ENCODE measurements around the gene MYL3.

The MYL3 gene

DNA sequence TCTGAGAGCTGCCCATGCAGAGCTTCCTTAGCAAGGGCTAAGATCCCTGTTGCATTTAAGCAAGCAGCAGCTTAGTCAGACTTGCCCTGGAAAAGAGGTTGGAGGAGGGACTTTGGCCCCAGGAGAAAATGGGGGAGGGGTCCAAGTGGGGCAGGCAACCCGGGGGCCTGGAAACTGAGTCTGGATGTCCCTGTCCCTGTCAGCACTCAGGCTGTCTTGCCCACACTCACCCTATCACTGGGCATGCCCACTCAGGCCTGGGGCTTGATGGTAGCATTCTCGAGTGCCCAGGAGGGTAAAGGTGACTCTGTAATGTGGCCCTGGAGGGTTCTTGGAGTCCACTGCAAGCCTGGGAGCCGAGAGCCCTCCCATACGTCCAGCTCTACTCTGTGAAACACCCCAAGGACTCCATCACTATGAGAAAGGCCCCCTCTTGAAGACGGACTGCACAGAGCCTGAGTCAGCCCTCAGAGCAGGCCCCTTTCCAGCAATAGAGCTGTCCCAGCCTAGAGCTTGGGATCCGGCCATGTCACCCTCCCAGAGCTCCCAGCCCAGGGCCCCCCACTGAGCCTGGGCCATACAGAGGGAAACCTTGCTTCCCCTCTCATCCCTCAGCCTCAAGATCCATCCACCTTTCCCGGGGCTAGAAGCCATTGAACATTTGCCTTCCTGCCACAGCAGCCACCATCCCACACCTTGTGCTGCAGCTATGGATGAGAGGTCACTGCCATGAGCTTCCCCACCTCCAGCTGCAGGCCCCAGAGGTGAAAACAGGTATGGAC lies 13.4 kb downstream of the MYL3 start:
- TF ChIP-seq RAD21 (IDR thresholded peaks at IDR 0.05; ENCODE audit: low read depth) (no peak), EP300 (IDR thresholded peaks at IDR 0.05; ENCODE audit: borderline replicate concordance) (no peak), CREB1 (IDR thresholded peaks at IDR 0.05; ENCODE audit: low read depth) (no peak), TAF1 (IDR thresholded peaks at IDR 0.05; ENCODE audit: low read depth) (no peak)

DNA sequence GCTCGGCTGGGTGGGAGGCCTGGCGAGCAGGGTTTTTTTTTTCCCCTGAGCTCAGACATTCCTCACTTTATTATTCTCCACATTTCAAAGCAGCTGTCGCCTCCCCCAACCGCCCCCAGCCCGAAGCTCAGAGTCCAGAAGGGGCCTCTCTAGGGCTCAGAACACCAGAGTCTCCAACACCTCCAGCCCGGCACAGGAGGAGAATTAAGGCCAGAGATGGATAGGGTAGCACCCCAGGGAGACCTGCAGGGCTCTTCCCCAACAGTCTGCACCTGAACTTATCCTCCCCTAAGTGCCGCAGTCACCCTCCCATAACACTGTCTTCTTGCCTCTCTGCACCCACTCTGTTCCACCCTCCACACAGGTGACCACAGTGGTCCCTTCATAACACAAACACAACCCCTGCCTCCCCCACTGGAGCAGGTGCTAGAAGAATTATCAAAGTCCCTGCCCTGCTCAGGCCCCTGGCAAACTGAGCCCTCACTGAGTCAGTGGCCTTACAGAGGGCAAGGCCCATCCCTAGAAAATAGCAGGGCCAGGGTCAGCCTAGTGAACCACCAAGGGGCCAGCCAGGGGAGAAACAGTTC lies 14.1 kb downstream of the MYL3 start:
- TF ChIP-seq ZBTB7A (IDR thresholded peaks at IDR 0.05; ENCODE audit: low read depth) = no peak
- no peak for TF ChIP-seq FOXM1 (IDR thresholded peaks at IDR 0.05; ENCODE audit: borderline replicate concordance, low read depth)
- TF ChIP-seq, protein P1, sequence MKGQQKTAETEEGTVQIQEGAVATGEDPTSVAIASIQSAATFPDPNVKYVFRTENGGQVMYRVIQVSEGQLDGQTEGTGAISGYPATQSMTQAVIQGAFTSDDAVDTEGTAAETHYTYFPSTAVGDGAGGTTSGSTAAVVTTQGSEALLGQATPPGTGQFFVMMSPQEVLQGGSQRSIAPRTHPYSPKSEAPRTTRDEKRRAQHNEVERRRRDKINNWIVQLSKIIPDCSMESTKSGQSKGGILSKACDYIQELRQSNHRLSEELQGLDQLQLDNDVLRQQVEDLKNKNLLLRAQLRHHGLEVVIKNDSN (IDR thresholded peaks at IDR 0.05) = no peak
- TF ChIP-seq CEBPB (IDR thresholded peaks at IDR 0.05) = no peak
- TF ChIP-seq YY1 (IDR thresholded peaks at IDR 0.05; ENCODE audit: low read depth) = no peak
- TF ChIP-seq TCF12 (IDR thresholded peaks at IDR 0.05; ENCODE audit: low read depth) = no peak
- no peak for TF ChIP-seq TAF1 (IDR thresholded peaks at IDR 0.05; ENCODE audit: low read depth)
- TF ChIP-seq EGR1 (IDR thresholded peaks at IDR 0.05) = no peak
- no peak for TF ChIP-seq EP300 (IDR thresholded peaks at IDR 0.05; ENCODE audit: borderline replicate concordance)
- TF ChIP-seq NFIC (IDR thresholded peaks at IDR 0.05) = no peak
- TF ChIP-seq CREB1 (IDR thresholded peaks at IDR 0.05; ENCODE audit: low read depth) = no peak
- TF ChIP-seq RAD21 (IDR thresholded peaks at IDR 0.05; ENCODE audit: low read depth) = no peak
- TF ChIP-seq, protein P2, sequence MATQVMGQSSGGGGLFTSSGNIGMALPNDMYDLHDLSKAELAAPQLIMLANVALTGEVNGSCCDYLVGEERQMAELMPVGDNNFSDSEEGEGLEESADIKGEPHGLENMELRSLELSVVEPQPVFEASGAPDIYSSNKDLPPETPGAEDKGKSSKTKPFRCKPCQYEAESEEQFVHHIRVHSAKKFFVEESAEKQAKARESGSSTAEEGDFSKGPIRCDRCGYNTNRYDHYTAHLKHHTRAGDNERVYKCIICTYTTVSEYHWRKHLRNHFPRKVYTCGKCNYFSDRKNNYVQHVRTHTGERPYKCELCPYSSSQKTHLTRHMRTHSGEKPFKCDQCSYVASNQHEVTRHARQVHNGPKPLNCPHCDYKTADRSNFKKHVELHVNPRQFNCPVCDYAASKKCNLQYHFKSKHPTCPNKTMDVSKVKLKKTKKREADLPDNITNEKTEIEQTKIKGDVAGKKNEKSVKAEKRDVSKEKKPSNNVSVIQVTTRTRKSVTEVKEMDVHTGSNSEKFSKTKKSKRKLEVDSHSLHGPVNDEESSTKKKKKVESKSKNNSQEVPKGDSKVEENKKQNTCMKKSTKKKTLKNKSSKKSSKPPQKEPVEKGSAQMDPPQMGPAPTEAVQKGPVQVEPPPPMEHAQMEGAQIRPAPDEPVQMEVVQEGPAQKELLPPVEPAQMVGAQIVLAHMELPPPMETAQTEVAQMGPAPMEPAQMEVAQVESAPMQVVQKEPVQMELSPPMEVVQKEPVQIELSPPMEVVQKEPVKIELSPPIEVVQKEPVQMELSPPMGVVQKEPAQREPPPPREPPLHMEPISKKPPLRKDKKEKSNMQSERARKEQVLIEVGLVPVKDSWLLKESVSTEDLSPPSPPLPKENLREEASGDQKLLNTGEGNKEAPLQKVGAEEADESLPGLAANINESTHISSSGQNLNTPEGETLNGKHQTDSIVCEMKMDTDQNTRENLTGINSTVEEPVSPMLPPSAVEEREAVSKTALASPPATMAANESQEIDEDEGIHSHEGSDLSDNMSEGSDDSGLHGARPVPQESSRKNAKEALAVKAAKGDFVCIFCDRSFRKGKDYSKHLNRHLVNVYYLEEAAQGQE (IDR thresholded peaks at IDR 0.05; ENCODE audit: low read depth) = no peak
- TF ChIP-seq TEAD4 (IDR thresholded peaks at IDR 0.05) = no peak
- TF ChIP-seq, protein P3, sequence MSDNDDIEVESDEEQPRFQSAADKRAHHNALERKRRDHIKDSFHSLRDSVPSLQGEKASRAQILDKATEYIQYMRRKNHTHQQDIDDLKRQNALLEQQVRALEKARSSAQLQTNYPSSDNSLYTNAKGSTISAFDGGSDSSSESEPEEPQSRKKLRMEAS (IDR thresholded peaks at IDR 0.05) = no peak

DNA sequence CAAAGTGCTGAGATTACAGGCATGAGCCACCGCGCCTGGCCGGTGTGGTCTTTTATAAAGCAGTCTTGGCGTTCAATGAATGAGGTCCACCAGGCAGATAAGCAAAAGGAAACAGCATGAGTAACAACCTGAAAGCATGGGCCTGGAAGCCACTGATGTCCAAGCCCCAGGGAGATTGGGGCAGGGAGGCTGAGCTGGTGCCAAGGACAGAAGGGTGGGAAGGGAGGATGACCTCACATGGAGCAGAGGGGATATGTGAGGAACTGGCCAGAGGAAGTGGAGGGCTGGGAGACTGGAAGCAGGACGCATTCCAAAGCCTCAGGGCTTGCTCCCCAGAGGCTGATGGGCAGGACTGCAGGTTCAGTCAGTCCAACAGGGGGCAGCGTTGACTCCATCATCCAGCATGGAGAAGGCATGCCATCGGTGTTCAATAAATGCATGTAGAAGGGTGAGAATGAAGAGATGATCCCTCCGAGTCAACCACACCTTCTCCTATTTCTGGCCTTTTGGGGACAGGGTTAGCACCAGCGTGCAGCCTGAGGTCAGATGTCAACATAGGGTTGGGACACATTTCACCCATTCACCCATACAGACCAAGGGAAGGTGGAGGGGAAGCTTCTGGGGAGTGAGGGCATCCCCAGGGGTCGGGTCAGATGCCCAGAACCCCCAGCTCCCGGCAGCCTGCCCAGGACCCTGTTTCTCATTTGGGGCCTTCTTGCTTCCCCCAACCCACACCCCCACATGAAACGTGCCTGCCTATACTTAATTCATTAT lies 14.8 kb downstream of the MYL3 start:
- TF ChIP-seq RAD21 (IDR thresholded peaks at IDR 0.05; ENCODE audit: low read depth) (peak; percentile 46), YY1 (IDR thresholded peaks at IDR 0.05; ENCODE audit: low read depth) (no peak), EGR1 (IDR thresholded peaks at IDR 0.05) (no peak), TAF1 (IDR thresholded peaks at IDR 0.05; ENCODE audit: low read depth) (no peak), TEAD4 (IDR thresholded peaks at IDR 0.05) (no peak), EP300 (IDR thresholded peaks at IDR 0.05; ENCODE audit: borderline replicate concordance) (no peak), CREB1 (IDR thresholded peaks at IDR 0.05; ENCODE audit: low read depth) (no peak)

DNA sequence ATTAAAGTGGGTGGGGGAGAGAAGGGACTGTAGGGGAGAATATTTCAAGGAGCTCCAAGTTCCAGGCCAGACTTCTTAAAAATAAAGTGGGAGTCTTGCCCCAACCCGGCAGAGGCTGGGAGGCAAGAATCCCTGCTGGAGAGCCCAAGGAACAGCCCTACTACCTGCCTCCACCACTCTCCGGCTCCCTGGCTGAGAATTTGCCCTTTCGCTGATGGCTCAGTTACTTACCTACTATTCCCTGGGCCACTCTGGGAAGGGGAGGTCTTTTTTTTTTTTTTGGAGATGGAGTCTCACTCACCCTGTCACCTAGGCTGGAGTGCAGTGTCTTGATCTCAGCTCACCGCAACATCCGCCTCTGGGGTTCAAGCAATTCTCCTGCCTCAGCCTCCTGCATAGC lies 15.5 kb downstream of the MYL3 start:
- TF ChIP-seq TEAD4 (IDR thresholded peaks at IDR 0.05) (no peak), RAD21 (IDR thresholded peaks at IDR 0.05; ENCODE audit: low read depth) (no peak), TAF1 (IDR thresholded peaks at IDR 0.05; ENCODE audit: low read depth) (no peak), YY1 (IDR thresholded peaks at IDR 0.05; ENCODE audit: low read depth) (no peak), EP300 (IDR thresholded peaks at IDR 0.05; ENCODE audit: borderline replicate concordance) (no peak), EGR1 (IDR thresholded peaks at IDR 0.05) (no peak), TCF12 (IDR thresholded peaks at IDR 0.05; ENCODE audit: low read depth) (no peak), CEBPB (IDR thresholded peaks at IDR 0.05) (no peak), CREB1 (IDR thresholded peaks at IDR 0.05; ENCODE audit: low read depth) (no peak), FOXM1 (IDR thresholded peaks at IDR 0.05; ENCODE audit: borderline replicate concordance, low read depth) (no peak), ZBTB7A (IDR thresholded peaks at IDR 0.05; ENCODE audit: low read depth) (no peak), NFIC (IDR thresholded peaks at IDR 0.05) (no peak)
- TF ChIP-seq, protein P1 (IDR thresholded peaks at IDR 0.05) = no peak
- TF ChIP-seq, protein P3 (IDR thresholded peaks at IDR 0.05) = no peak
- TF ChIP-seq, protein P2 (IDR thresholded peaks at IDR 0.05; ENCODE audit: low read depth) = no peak
